ENCODE data around the gene BAIAP2. TPM values are rescaled to one million over a fixed set of nuclear protein-coding genes. Genes with fewer than 3 reads are reported as not detected.

BAIAP2 gene
- total and polyA plus RNA-seq, 10 of the 15 experiments (the other 5 are each of a cell fraction or from before 2014, with no cell fraction given), result 0.15 to 1.2 (median 0.46) TPM; not detected in 2

- no peak for TF ChIP-seq KDM1A (IDR thresholded peaks at IDR 0.05; ENCODE audit: borderline replicate concordance)
- TF ChIP-seq PBX3 (IDR thresholded peaks at IDR 0.05; ENCODE audit: insufficient replicate concordance, low read depth, low read length), result no peak
- no peak for TF ChIP-seq NFXL1 (IDR thresholded peaks at IDR 0.05; ENCODE audit: borderline replicate concordance)
- TF ChIP-seq ESRRA (IDR thresholded peaks at IDR 0.05; ENCODE audit: low read length), result no peak
- no peak for TF ChIP-seq REST (IDR thresholded peaks at IDR 0.05; ENCODE audit: low read depth, low read length)
- TF ChIP-seq FOXM1 (IDR thresholded peaks at IDR 0.05; ENCODE audit: low read depth, low read length), result no peak
- TF ChIP-seq HDGF (IDR thresholded peaks at IDR 0.05), result no peak
- TF ChIP-seq POLR2AphosphoS5 (IDR thresholded peaks at IDR 0.05; ENCODE audit: low read length), result no peak
- TF ChIP-seq STAT3 (IDR thresholded peaks at IDR 0.05; ENCODE audit: low read depth, low read length), result no peak
- TF ChIP-seq USF1 (IDR thresholded peaks at IDR 0.05; ENCODE audit: borderline replicate concordance, extremely low read length, insufficient read depth, low read depth, low read length), result no peak
- TF ChIP-seq NR2F1 (conservative IDR thresholded peaks at IDR 0.05), result peak; percentile 69
- TF ChIP-seq ZBTB40 (IDR thresholded peaks at IDR 0.05; ENCODE audit: borderline replicate concordance), result no peak
- no peak for TF ChIP-seq TAF1 (IDR thresholded peaks at IDR 0.05; ENCODE audit: borderline replicate concordance, low read depth, low read length)
- TF ChIP-seq PAX5 (IDR thresholded peaks at IDR 0.05; ENCODE audit: borderline replicate concordance, low read depth, low read length), result no peak
- TF ChIP-seq USF2 (IDR thresholded peaks at IDR 0.05; ENCODE audit: borderline replicate concordance, low read depth, low read length), result no peak
- no peak for TF ChIP-seq GABPA (IDR thresholded peaks at IDR 0.05; ENCODE audit: low read depth)
- TF ChIP-seq IRF4 (IDR thresholded peaks at IDR 0.05; ENCODE audit: low read depth, low read length), result no peak
- peak; percentile 52; the same call in 1 of the 2 replicates for TF ChIP-seq ELK1 (IDR thresholded peaks at IDR 0.05; ENCODE audit: low read depth, low read length)
- no peak for TF ChIP-seq HDAC2 (IDR thresholded peaks at IDR 0.05)
- 0 out of 3 replicates have a peak, but pooled peaks have one; percentile 50 for TF ChIP-seq POU2F2 (IDR thresholded peaks at IDR 0.05; ENCODE audit: borderline replicate concordance, low read depth, low read length)
These were observed 43.3 kb upstream of the BAIAP2 start, which contains the start of gene CHMP6 (continued) for GRCh38 chr17:80991645-80992076.
